NCI-H2196 (cell line): ENCODE measurements around the gene MTRF1.
"Not testable (repeated sequence)": the region's sequence is repeated elsewhere in the genome, so short reads cannot be mapped to it uniquely, and the experiment has no call there.

Experiments used
- DNase-seq: peaks from one replicate; lab custom pipeline; 2025; ENCODE audit not compliant: unreplicated experiment; lab: John Stamatoyannopoulos, UW

The MTRF1 gene

DNA sequence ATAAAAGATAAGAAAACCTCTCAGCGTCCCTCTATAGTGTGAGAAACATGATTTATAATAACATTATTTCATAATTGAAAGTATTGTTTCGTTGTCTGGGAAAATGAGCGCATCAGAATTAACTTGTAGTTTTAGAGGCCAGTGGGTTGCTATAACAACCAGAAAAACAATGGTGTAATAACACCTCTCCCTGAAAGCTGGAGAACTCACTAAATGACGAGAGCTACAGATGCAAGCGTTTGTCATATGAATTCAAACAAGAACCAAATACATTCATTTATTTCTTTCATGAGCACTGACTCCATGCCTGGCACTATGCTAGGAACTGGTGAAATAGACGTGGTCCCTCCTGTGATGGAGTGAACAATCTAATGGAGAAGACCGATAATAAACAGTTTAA lies 85.3 kb downstream of the MTRF1 start:
- no peak for DNase-seq

- DNase-seq = no peak
Measured at GRCh38 chr13:41177616-41178015, 85.8 kb downstream of the MTRF1 start.

- DNase-seq = not testable (repeated sequence)
Measured at GRCh38 chr13:41175576-41175975, 87.8 kb downstream of the MTRF1 start.
